Measurements from ENCODE around the gene REPIN1.

Gene REPIN1

DNA sequence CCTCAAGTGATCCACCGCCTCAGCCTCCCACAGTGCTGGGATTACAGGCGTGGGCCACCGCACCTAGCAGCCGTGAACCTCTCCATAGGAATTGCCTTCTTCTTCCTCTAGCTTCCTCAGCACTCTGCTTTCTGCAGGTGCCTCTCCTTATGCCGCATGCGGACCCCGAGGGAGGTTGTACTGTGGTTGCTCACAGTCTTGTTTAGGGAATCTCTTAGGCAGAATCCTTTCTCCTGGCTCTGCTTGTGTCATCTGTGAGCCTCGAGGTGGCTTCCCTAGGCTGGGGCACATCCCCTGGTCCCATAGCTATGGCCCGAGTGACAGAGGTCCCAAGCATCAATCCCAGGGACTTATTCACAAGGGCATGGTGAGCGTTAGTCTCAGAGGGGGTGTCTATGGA lies 48.6 kb downstream of the REPIN1 start:
- TF ChIP-seq, protein P1, sequence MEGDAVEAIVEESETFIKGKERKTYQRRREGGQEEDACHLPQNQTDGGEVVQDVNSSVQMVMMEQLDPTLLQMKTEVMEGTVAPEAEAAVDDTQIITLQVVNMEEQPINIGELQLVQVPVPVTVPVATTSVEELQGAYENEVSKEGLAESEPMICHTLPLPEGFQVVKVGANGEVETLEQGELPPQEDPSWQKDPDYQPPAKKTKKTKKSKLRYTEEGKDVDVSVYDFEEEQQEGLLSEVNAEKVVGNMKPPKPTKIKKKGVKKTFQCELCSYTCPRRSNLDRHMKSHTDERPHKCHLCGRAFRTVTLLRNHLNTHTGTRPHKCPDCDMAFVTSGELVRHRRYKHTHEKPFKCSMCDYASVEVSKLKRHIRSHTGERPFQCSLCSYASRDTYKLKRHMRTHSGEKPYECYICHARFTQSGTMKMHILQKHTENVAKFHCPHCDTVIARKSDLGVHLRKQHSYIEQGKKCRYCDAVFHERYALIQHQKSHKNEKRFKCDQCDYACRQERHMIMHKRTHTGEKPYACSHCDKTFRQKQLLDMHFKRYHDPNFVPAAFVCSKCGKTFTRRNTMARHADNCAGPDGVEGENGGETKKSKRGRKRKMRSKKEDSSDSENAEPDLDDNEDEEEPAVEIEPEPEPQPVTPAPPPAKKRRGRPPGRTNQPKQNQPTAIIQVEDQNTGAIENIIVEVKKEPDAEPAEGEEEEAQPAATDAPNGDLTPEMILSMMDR (IDR thresholded peaks at IDR 0.05; ENCODE audit: extremely low read depth, missing control alignments), result no peak

DNA sequence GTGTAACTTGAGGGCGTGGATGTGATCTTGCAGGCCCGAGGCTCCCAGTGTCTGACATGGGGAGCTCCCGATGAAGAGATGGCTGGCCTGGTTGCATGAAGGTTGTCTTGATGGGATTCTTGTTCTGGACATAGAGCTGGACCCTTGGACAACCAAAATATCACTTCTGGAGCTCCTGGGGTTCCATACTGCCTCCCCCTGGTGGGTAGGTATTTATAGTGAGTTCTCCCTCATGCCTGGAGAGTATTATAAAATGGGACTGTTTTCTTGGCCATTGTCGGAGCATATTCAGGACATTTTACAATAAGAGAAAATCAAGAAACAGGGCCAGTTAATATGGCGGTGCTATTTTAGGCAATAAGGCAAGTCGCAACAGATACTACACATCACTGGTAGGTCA lies 49.2 kb downstream of the REPIN1 start:
- DNase-seq (ENCODE audit: low spot score), result no peak
- TF ChIP-seq, protein P1 (IDR thresholded peaks at IDR 0.05; ENCODE audit: extremely low read depth, missing control alignments), result no peak

More for the DNA sequence above, 48.6 kb downstream of the REPIN1 start:
- DNase-seq (ENCODE audit: low spot score), result no peak

DNA sequence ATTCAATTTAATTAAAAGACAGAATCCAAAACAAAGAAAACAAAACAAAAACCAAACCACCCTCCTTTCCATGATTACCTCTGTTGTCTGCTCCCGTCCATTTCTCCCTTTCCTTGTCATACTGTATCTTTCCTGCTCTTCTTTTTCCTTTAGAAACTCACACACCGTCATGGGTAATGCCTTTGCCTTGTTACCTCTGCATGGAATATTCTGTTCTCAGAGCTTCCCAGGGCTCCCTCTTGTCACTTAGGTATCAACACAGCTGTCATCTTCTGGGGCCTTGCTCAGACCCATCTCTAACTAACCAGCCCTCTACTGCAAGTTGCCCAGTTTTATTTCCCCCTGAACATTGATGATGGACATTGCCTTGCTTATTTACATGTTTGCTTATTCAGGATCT lies 51.6 kb downstream of the REPIN1 start:
- TF ChIP-seq, protein P1 (IDR thresholded peaks at IDR 0.05; ENCODE audit: extremely low read depth, missing control alignments), result no peak
- no peak for DNase-seq (ENCODE audit: low spot score)

DNA sequence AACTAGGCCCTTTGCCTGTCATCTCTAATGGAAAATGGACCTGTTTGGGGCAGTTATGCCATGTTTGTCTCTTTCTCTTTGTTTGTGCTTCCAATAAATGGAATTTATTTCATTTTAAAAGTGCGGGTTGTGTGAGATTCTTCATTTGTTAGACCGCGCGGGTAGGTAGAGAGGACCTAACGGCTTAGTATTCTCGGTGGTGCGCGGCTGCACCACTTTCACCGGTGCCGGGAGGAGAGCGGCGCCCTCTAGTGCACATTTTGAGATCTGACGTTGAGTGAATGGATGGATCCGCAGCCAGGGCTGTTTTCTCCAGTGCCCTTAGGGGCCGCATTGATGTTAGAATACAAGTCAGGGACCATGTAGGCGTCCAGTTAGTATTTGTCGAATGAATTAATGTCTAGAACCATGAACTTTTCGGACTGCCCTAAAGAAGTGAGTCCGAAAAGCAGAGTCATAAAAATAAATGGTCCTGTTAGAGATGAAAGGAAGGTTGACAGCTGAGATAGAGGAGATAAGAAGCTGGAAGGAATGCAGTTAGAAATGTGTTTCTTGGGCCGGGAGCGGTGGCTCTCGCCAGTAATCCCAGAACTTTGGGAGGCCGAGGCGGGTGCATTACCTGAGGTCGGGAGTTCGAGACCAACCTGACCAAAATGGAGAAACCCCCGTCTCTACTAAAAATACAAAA lies 52.5 kb downstream of the REPIN1 start:
- DNase-seq (ENCODE audit: low spot score), result peak; percentile 84
- TF ChIP-seq, protein P1 (IDR thresholded peaks at IDR 0.05; ENCODE audit: extremely low read depth, missing control alignments), result peak; percentile 80

DNA sequence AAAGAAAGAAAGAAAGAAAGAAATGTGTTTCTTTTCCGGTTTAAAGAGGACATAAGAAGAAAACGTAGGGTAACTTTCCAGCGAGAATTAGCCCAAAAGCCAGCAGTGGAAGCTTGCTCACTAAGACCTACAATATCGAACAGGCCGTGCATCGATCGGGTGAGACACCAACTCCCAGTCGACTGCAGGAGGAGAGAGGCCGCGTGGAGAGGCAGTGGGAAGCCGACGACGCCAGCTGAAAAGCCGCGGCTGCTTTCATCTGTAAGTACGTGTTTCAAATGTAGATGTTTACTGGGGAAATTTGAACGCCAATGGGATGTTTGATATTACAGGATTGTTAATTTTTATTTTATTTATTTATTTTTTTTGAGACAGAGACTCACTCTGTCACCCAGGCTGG lies 53.2 kb downstream of the REPIN1 start:
- DNase-seq (ENCODE audit: low spot score), result no peak
- TF ChIP-seq, protein P1 (IDR thresholded peaks at IDR 0.05; ENCODE audit: extremely low read depth, missing control alignments), result no peak
